ENCODE results near the gene DAB1. TPM values are rescaled to one million over a fixed set of nuclear protein-coding genes. Genes with fewer than 3 reads are reported as not detected.
"Not testable (repeated sequence)": the region's sequence is repeated elsewhere in the genome, so short reads cannot be mapped to it uniquely, and the experiment has no call there.

Gene DAB1
- total RNA-seq, 1 donor from 2014 or later, result not detected

- DNase-seq (ENCODE audit: low read depth, low spot score), result no peak
Observed at GRCh38 chr1:57222801-57223200, 201.1 kb downstream of the DAB1 start.

- DNase-seq (ENCODE audit: low read depth, low spot score), result no peak
Observed at GRCh38 chr1:57222307-57222706, 201.6 kb downstream of the DAB1 start.

GRCh38 chr1:57220905-57221304 lies 203.0 kb downstream of the DAB1 start:
- DNase-seq (ENCODE audit: low read depth, low spot score), result not testable (repeated sequence)

GRCh38 chr1:57218487-57219079 lies 205.3 kb downstream of the DAB1 start:
- no peak for DNase-seq (ENCODE audit: low read depth, low spot score)

- DNase-seq (ENCODE audit: low read depth, low spot score), result no peak
Observed at GRCh38 chr1:57217905-57218304, 206.0 kb downstream of the DAB1 start.

- DNase-seq (ENCODE audit: low read depth, low spot score), result no peak
Observed at GRCh38 chr1:57214951-57215575, 208.8 kb downstream of the DAB1 start.

- DNase-seq (ENCODE audit: low read depth, low spot score), result no peak
Observed at GRCh38 chr1:57210881-57211280, 213.0 kb downstream of the DAB1 start.

GRCh38 chr1:57209495-57209894 lies 214.4 kb downstream of the DAB1 start:
- no peak for DNase-seq (ENCODE audit: low read depth, low spot score)

GRCh38 chr1:57208741-57209302 lies 215.0 kb downstream of the DAB1 start:
- no peak for DNase-seq (ENCODE audit: low read depth, low spot score)

GRCh38 chr1:57206038-57206437 lies 217.8 kb downstream of the DAB1 start:
- no peak for DNase-seq (ENCODE audit: low read depth, low spot score)

- no peak for DNase-seq (ENCODE audit: low read depth, low spot score)
Observed at GRCh38 chr1:57204942-57205787, 218.7 kb downstream of the DAB1 start.

- no peak for DNase-seq (ENCODE audit: low read depth, low spot score)
Observed at GRCh38 chr1:57204091-57204490, 219.8 kb downstream of the DAB1 start.

- DNase-seq (ENCODE audit: low read depth, low spot score), result no peak
Observed at GRCh38 chr1:57202241-57202640, 221.6 kb downstream of the DAB1 start.

- DNase-seq (ENCODE audit: low read depth, low spot score), result no peak
Observed at GRCh38 chr1:57198912-57199311, 224.9 kb downstream of the DAB1 start.

- DNase-seq (ENCODE audit: low read depth, low spot score), result no peak
Observed at GRCh38 chr1:57195436-57195941, 228.4 kb downstream of the DAB1 start.

- no peak for DNase-seq (ENCODE audit: low read depth, low spot score)
Observed at GRCh38 chr1:57192222-57192621, 231.6 kb downstream of the DAB1 start.

GRCh38 chr1:57190898-57191297 lies 233.0 kb downstream of the DAB1 start:
- DNase-seq (ENCODE audit: low read depth, low spot score), result no peak

GRCh38 chr1:57188168-57188567 lies 235.7 kb downstream of the DAB1 start:
- no peak for DNase-seq (ENCODE audit: low read depth, low spot score)

GRCh38 chr1:57186455-57186854 lies 237.4 kb downstream of the DAB1 start:
- DNase-seq (ENCODE audit: low read depth, low spot score), result no peak

- no peak for DNase-seq (ENCODE audit: low read depth, low spot score)
Observed at GRCh38 chr1:57179001-57179400, 244.9 kb downstream of the DAB1 start.

GRCh38 chr1:57175506-57175905 lies 248.4 kb downstream of the DAB1 start:
- no peak for DNase-seq (ENCODE audit: low read depth, low spot score)

- DNase-seq (ENCODE audit: low read depth, low spot score), result no peak
Observed at GRCh38 chr1:57172040-57172439, 251.8 kb downstream of the DAB1 start.
